ENCODE results near the gene CCDC106. TPM values are rescaled to one million over a fixed set of nuclear protein-coding genes. Genes with fewer than 3 reads are reported as not detected.

The CCDC106 gene
- total and polyA plus RNA-seq, 12 donors = 14.8 to 63.8 (median 27.9) TPM

DNA sequence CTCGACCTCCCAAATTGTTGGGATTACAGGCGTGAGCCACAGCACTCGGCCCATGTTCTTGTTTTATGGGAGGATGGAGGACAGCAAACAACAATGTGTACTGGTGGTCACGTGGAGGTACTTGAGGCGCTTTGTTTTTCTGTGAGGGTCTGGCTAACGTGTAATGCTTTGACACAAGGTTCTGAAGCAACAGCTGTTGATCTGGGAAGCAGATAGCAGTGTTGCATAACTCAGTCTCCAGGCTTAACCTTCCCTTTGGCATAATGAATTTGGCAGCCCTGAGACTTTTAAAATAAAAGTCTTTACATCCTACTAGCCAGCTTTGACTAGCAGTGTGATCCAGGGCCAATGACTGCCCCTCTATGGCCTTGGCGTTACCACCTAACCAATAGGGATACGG is 14.2 kb upstream of the CCDC106 start:
- peaks cover 18 to 28% of the 10 kb centered on the region in 2 donors for H3K4me1 ChIP-seq (replicated peaks in 1 of 2)
- TF ChIP-seq POLR2A (IDR thresholded peaks at IDR 0.05) = no peak
- TF ChIP-seq, protein P1, sequence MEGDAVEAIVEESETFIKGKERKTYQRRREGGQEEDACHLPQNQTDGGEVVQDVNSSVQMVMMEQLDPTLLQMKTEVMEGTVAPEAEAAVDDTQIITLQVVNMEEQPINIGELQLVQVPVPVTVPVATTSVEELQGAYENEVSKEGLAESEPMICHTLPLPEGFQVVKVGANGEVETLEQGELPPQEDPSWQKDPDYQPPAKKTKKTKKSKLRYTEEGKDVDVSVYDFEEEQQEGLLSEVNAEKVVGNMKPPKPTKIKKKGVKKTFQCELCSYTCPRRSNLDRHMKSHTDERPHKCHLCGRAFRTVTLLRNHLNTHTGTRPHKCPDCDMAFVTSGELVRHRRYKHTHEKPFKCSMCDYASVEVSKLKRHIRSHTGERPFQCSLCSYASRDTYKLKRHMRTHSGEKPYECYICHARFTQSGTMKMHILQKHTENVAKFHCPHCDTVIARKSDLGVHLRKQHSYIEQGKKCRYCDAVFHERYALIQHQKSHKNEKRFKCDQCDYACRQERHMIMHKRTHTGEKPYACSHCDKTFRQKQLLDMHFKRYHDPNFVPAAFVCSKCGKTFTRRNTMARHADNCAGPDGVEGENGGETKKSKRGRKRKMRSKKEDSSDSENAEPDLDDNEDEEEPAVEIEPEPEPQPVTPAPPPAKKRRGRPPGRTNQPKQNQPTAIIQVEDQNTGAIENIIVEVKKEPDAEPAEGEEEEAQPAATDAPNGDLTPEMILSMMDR (IDR thresholded peaks at IDR 0.05) = no peak
- intact Hi-C loops (cut with DNase I) = loop anchor here in 1 of 2 donors (5.0 kb wide), 1 partner anchor 117 kb away; no protein-coding TSS in a partner anchor
- H3K4me3 ChIP-seq = no peak overlapping the region
- no peaks in the 10 kb centered on the region for H3K36me3 ChIP-seq (replicated peaks in 1 of 2)
- H3K27ac ChIP-seq = peak overlapping the region in 3 of 5 donors; percentile 97 to 99 (median 97)
- 71 to 84% (median 76%) methylated on average over 7 to 8 of the region's 8 CpGs for WGBS, 4 donors
- H3K9me3 ChIP-seq (replicated peaks in 1 of 3) = no peaks in the 10 kb centered on the region
- DNase-seq = peak in 1 of 7 donors; percentile 19
- no peaks in the 10 kb centered on the region for H3K27me3 ChIP-seq

GRCh38 chr19:55635334-55635717 is 12.7 kb upstream of the CCDC106 start:
- 3 to 6% (median 3%) methylated on average over 9 of the region's 9 CpGs for WGBS, 4 donors
- Histone ChIP-seq H3K27ac (peak overlapping the region; percentile 88 to 99 (median 97)), H3K9me3 (replicated peaks in 1 of 3) (no peaks in the 10 kb centered on the region), H3K4me1 (replicated peaks in 1 of 2) (peaks cover 23 to 36% of the 10 kb centered on the region in 2 donors), H3K4me3 (peak overlapping the region; percentile 67 to 100 (median 86)), H3K36me3 (replicated peaks in 1 of 2) (no peaks in the 10 kb centered on the region), H3K27me3 (no peaks in the 10 kb centered on the region)
- intact Hi-C loops (cut with DNase I) = no loop called here
- TF ChIP-seq POLR2A (IDR thresholded peaks at IDR 0.05) = no peak
- TF ChIP-seq, protein P1 (IDR thresholded peaks at IDR 0.05) = no peak
- peak in 2 of 7 donors; percentile 24 to 26 for DNase-seq

- WGBS, 4 donors = 47 to 58% (median 51%) methylated on average over 7 of the region's 7 CpGs
- Histone ChIP-seq H3K36me3 (replicated peaks in 1 of 2) (no peaks in the 10 kb centered on the region), H3K4me1 (replicated peaks in 1 of 2) (peaks cover 25 to 40% of the 10 kb centered on the region in 2 donors), H3K27ac (peak overlapping the region in 4 of 5 donors; percentile 97 to 99 (median 98)), H3K27me3 (no peaks in the 10 kb centered on the region), H3K9me3 (replicated peaks in 1 of 3) (no peaks in the 10 kb centered on the region), H3K4me3 (peak overlapping the region in 3 of 4 donors; percentile 67 to 100 (median 82))
- peak in 1 of 7 donors; percentile 8 for DNase-seq
- intact Hi-C loops (cut with DNase I) = no loop called here
- no peak for TF ChIP-seq POLR2A (IDR thresholded peaks at IDR 0.05)
- TF ChIP-seq, protein P1 (IDR thresholded peaks at IDR 0.05) = no peak
Observed at GRCh38 chr19:55635856-55636440, 12.1 kb upstream of the CCDC106 start.

GRCh38 chr19:55636723-55637122 is 11.3 kb upstream of the CCDC106 start:
- no peak overlapping the region for H3K4me3 ChIP-seq
- no peak for DNase-seq
- H3K4me1 ChIP-seq (replicated peaks in 1 of 2) = peaks cover 25 to 40% of the 10 kb centered on the region in 2 donors
- WGBS, 4 donors = 76 to 85% (median 79%) methylated on average over 2 to 4 of the region's 4 CpGs
- peak overlapping the region in 2 of 5 donors; percentile 30 to 97 for H3K27ac ChIP-seq
- TF ChIP-seq POLR2A (IDR thresholded peaks at IDR 0.05) = no peak
- TF ChIP-seq, protein P1 (IDR thresholded peaks at IDR 0.05) = no peak
- H3K27me3 ChIP-seq = no peaks in the 10 kb centered on the region
- intact Hi-C loops (cut with DNase I) = no loop called here
- no peaks in the 10 kb centered on the region for H3K9me3 ChIP-seq (replicated peaks in 1 of 3)
- H3K36me3 ChIP-seq (replicated peaks in 1 of 2) = no peaks in the 10 kb centered on the region

All from adrenal gland (tissue), 12 donors.